ENCODE data around the gene THEM5. TPM values are rescaled to one million over a fixed set of nuclear protein-coding genes. Genes with fewer than 3 reads are reported as not detected.

The THEM5 gene
- polyA plus RNA-seq, 1 donor = 0.45 TPM

DNA sequence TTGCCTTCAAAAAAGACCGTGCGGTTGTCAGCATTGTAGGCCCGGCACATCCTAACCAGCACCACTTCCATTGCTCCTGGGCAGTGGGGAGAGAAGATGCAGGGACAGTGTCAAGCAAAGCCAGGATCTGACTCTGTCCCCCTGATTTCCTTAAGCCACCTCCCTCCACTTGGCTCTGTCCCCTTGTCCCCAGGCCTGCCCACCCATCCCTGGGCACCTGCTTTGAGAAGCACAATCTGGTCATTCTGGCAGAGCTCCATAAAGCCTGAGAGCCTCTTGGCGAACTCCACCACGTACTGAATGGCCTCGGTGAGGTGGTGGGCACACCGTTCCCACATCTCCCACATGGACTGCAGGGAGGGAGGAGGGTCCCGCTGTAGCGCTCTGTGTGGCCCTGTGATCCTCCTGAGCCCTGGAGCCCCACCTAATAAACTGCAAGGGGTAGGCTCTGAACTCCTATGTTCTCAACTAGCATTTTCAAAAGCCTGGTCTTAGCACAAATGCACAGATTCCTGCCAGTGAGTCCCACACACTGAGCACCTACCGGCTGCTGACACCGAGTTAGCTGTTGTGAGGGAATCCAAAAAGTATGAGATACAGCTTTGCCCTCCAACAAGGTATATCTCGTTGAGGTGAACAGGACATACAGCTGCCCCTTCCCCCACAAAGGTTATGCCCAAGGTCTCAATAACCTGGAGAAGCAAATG lies 40.1 kb downstream of the THEM5 start:
- H3K36me3 ChIP-seq (ENCODE audit: control insufficient read depth, insufficient read depth, low read length) = no peaks in the 10 kb centered on the region
- no peak for DNase-seq
- H3K9me3 ChIP-seq (ENCODE audit: control insufficient read depth, low read depth, low read length) = no peaks in the 10 kb centered on the region
- H3K4me1 ChIP-seq (ENCODE audit: control insufficient read depth, insufficient read depth, low read length) = peaks cover 8% of the 10 kb centered on the region
- H3K4me3 ChIP-seq (ENCODE audit: low read length) = no peak overlapping the region
- H3K27ac ChIP-seq (ENCODE audit: low read length) = no peak overlapping the region
- no CpG with 5 or more reads among the region's 12 CpGs for whole genome bisulfite sequencing (ENCODE audit: insufficient coverage, low lambda C conversion rate)
- H3K27me3 ChIP-seq (ENCODE audit: control insufficient read depth, insufficient read depth, low read length) = no peaks in the 10 kb centered on the region

DNA sequence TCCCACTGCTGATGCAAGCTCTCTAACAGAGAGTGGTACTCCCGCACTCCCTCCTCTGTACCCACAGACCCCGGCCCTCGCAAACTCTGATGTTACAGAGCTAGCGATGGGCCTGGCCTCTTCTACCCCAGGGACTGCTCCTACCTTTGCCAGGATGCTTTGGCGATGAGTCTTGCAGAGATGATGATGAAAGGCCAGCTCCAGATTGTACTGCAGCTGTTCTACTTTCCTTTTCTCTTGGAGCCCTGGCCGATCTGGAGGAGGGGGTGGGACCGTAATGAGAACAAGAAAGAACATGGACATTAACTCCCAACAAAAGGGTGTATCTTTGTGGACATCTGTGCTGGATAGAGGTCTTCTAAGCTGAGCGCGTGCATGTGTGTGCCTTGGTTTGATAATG lies 42.3 kb downstream of the THEM5 start:
- Histone ChIP-seq H3K9me3 (ENCODE audit: control insufficient read depth, low read depth, low read length) (no peaks in the 10 kb centered on the region), H3K4me1 (ENCODE audit: control insufficient read depth, insufficient read depth, low read length) (no peaks in the 10 kb centered on the region), H3K4me3 (ENCODE audit: low read length) (no peak overlapping the region), H3K27me3 (ENCODE audit: control insufficient read depth, insufficient read depth, low read length) (no peaks in the 10 kb centered on the region), H3K27ac (ENCODE audit: low read length) (no peak overlapping the region), H3K36me3 (ENCODE audit: control insufficient read depth, insufficient read depth, low read length) (no peaks in the 10 kb centered on the region)
- WGBS (ENCODE audit: insufficient coverage, low lambda C conversion rate) = no CpG with 5 or more reads among the region's 9 CpGs
- no peak for DNase-seq

DNA sequence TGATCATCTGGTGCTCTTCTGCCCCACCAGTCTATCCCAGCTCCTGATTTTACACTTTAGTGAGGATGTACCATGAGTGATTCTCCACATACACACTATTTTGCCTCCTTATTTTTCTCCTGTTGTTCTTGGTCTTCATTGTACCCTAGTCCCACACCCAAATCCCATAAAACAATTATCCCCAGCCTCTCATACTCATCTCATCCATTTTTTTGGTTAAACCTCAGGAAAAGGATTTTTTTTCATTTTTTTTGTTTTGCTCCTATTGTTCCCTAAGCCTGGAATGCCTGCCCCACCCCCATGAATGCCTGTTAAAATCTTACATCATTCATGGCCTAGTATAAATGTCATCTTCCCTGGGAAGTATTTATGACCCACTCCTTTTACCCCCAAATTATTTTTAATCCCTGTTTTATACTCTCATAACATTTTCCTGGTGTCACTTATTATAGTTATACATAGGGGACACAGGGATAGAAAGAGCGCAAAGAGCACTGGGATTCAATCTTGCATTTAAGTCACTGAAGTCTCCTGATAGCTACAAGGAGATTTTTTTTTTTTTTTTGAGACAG lies 43.4 kb downstream of the THEM5 start:
- WGBS (ENCODE audit: insufficient coverage, low lambda C conversion rate) = 100% methylated on average over 1 of the region's 1 CpG
- H3K27me3 ChIP-seq (ENCODE audit: control insufficient read depth, insufficient read depth, low read length) = peaks cover 6% of the 10 kb centered on the region
- H3K36me3 ChIP-seq (ENCODE audit: control insufficient read depth, insufficient read depth, low read length) = no peaks in the 10 kb centered on the region
- H3K27ac ChIP-seq (ENCODE audit: low read length) = no peak overlapping the region
- no peak overlapping the region for H3K4me3 ChIP-seq (ENCODE audit: low read length)
- H3K9me3 ChIP-seq (ENCODE audit: control insufficient read depth, low read depth, low read length) = no peaks in the 10 kb centered on the region
- no peaks in the 10 kb centered on the region for H3K4me1 ChIP-seq (ENCODE audit: control insufficient read depth, insufficient read depth, low read length)
- DNase-seq = no peak

DNA sequence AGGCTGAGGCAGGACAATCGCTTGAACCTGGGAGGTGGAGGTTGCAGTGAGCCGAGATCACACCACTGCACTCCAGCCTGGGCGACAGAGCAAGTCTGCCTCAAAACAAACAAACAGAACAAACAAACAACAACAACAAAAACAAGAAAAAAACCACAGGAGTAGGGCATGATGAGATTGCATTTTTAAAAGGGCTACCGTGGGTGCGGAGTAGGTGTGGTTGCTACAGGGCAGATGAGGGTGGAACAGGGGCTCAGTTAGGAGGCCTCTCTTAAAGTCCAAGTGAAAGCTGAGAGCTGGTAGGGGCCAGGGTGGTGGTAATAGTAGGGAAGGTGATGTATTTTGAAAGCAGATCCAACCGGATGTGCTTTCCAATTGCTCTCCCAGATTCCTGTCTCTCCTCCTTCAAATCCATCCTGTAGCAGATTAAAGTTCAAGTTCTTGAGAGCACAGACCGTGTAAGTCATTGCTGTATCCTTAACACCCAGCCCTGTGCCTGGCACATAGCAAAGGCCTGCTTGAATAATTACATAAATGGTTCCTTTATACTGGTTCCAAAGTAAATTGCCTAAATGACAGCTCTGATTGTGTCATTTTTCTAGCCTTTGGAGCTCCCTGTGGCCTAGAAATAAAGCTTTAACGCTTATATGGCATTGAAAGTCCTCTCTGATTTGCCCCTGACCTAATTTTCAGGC lies 44.1 kb downstream of the THEM5 start:
- no peak overlapping the region for H3K27ac ChIP-seq (ENCODE audit: low read length)
- WGBS (ENCODE audit: insufficient coverage, low lambda C conversion rate) = 60% methylated on average over 1 of the region's 8 CpGs
- H3K4me3 ChIP-seq (ENCODE audit: low read length) = no peak overlapping the region
- H3K4me1 ChIP-seq (ENCODE audit: control insufficient read depth, insufficient read depth, low read length) = no peaks in the 10 kb centered on the region
- H3K36me3 ChIP-seq (ENCODE audit: control insufficient read depth, insufficient read depth, low read length) = no peaks in the 10 kb centered on the region
- no peaks in the 10 kb centered on the region for H3K9me3 ChIP-seq (ENCODE audit: control insufficient read depth, low read depth, low read length)
- no peak for DNase-seq
- H3K27me3 ChIP-seq (ENCODE audit: control insufficient read depth, insufficient read depth, low read length) = peaks cover 13% of the 10 kb centered on the region

DNA sequence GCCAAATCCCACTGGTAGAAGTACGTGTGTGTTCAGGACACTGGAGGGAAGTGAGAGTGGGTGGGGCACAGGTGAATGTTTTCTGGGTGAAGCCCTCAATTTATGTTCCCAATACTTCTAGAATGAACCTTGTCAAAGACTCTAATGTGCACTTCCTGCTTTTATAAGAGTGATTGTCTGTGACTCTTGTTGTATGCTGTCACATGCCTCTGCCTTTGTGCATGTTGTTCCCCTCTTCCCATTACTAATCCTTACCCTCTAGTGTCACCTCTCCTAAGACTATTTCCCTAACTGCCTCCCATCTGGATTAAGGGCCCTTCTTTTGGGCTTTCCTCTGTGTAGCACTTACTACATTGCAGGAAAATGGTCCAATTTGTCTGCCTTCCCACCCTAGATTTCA lies 45.7 kb downstream of the THEM5 start:
- no peaks in the 10 kb centered on the region for H3K9me3 ChIP-seq (ENCODE audit: control insufficient read depth, low read depth, low read length)
- no CpG with 5 or more reads among the region's 1 CpG for WGBS (ENCODE audit: insufficient coverage, low lambda C conversion rate)
- H3K27ac ChIP-seq (ENCODE audit: low read length) = no peak overlapping the region
- DNase-seq = no peak
- H3K36me3 ChIP-seq (ENCODE audit: control insufficient read depth, insufficient read depth, low read length) = no peaks in the 10 kb centered on the region
- peaks cover 24% of the 10 kb centered on the region for H3K27me3 ChIP-seq (ENCODE audit: control insufficient read depth, insufficient read depth, low read length)
- no peaks in the 10 kb centered on the region for H3K4me1 ChIP-seq (ENCODE audit: control insufficient read depth, insufficient read depth, low read length)
- no peak overlapping the region for H3K4me3 ChIP-seq (ENCODE audit: low read length)

DNA sequence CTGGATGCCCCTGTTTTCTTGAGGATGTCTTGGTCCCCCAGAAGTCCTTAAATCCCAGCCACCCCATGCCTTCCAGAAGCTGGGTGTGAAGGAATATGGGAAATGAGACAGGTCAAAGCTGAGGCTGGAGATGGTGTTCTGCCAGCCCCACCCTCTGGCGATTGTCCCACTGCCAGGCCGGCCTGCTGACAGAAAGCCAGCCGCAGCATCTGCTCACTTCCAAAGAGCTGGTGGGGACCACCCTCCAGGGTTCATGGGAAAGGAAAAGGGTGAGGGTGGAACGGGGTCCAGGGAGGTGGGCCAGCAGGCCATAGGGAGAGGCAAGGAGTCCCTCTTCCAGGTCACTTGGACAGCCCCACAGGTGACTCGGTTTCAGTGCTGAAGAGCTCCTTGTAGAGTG lies 46.4 kb downstream of the THEM5 start:
- H3K4me3 ChIP-seq (ENCODE audit: low read length) = no peak overlapping the region
- H3K27me3 ChIP-seq (ENCODE audit: control insufficient read depth, insufficient read depth, low read length) = peaks cover 29% of the 10 kb centered on the region
- WGBS (ENCODE audit: insufficient coverage, low lambda C conversion rate) = no CpG with 5 or more reads among the region's 5 CpGs
- no peaks in the 10 kb centered on the region for H3K9me3 ChIP-seq (ENCODE audit: control insufficient read depth, low read depth, low read length)
- no peak overlapping the region for H3K27ac ChIP-seq (ENCODE audit: low read length)
- no peak for DNase-seq
- H3K36me3 ChIP-seq (ENCODE audit: control insufficient read depth, insufficient read depth, low read length) = no peaks in the 10 kb centered on the region
- no peaks in the 10 kb centered on the region for H3K4me1 ChIP-seq (ENCODE audit: control insufficient read depth, insufficient read depth, low read length)

DNA sequence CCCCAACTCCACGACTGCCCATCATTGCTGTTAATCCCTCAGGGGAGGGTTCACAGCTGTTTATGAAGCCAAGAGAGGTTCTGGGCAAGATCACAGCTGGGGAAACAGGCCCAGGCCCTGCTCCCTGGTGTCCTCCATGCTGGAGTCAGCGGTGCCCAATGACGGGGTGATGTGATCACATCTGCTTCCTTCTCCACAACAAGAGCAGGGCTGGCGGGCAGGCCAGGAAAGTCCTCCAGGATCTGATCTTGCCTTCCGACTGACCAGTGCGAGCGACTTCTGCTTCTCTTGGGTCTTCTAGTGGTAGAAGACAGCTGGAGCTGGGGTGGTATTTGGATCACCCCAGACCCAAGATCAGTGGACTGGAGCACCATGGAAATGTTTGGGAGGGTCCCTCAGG lies 47.3 kb downstream of the THEM5 start:
- no peaks in the 10 kb centered on the region for H3K4me1 ChIP-seq (ENCODE audit: control insufficient read depth, insufficient read depth, low read length)
- H3K9me3 ChIP-seq (ENCODE audit: control insufficient read depth, low read depth, low read length) = no peaks in the 10 kb centered on the region
- WGBS (ENCODE audit: insufficient coverage, low lambda C conversion rate) = no CpG with 5 or more reads among the region's 7 CpGs
- no peaks in the 10 kb centered on the region for H3K36me3 ChIP-seq (ENCODE audit: control insufficient read depth, insufficient read depth, low read length)
- DNase-seq = no peak
- H3K4me3 ChIP-seq (ENCODE audit: low read length) = no peak overlapping the region
- H3K27me3 ChIP-seq (ENCODE audit: control insufficient read depth, insufficient read depth, low read length) = peaks cover 29% of the 10 kb centered on the region
- H3K27ac ChIP-seq (ENCODE audit: low read length) = no peak overlapping the region

DNA sequence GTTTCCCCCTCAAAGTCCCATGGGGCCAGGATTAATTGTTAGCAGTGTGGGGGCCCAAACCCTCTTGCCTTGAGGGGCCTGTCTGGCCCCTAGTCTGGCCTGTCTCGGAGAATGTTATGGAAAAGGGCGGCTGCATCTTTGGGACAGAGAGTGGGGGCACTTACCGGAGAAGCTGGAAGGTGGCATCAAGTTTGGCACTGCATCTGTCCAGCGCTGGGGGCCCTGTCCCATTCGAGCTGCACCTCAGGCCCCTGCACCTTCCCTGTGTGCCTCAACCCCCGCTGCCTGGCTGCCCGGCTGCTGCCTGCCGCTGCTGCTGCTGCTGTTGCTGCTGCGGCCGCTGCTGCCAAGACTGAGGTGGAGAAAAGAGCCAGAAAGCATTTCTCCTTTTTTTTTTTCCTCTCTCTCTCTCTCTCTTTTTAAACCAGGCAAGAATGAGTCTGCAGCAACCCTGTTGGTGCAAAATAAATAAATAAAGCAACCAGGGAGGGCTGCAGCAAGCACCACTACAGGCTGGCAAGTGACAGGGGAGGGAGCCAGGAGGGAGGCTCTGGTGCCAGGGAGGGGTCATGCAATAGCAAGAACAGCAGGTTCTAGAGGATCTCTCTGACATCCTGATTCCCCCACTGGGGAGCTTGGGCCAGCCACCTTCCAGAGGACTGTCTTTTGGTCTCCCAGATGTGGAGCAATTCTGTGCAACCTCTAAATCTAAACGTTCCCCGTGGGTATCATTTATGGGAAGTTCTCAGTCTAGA lies 48.3 kb downstream of the THEM5 start, which contains the start of gene LINGO4:
TSS of gene LINGO4 (minus strand) at position 354 of the 755 bp plus-strand sequence. CDS start 2,715 bp downstream, outside the sequence.
- Histone ChIP-seq H3K4me1 (ENCODE audit: control insufficient read depth, insufficient read depth, low read length) (no peaks in the 10 kb centered on the region), H3K9me3 (ENCODE audit: control insufficient read depth, low read depth, low read length) (no peaks in the 10 kb centered on the region), H3K4me3 (ENCODE audit: low read length) (no peak within 1 kb of the TSS), H3K36me3 (ENCODE audit: control insufficient read depth, insufficient read depth, low read length) (no peaks in the 10 kb centered on the region), H3K27me3 (ENCODE audit: control insufficient read depth, insufficient read depth, low read length) (peaks cover 33% of the 10 kb centered on the region), H3K27ac (ENCODE audit: low read length) (no peak within 1 kb of the TSS)
- no peak for DNase-seq
- no CpG with 5 or more reads among the region's 12 CpGs for WGBS (ENCODE audit: insufficient coverage, low lambda C conversion rate)

DNA sequence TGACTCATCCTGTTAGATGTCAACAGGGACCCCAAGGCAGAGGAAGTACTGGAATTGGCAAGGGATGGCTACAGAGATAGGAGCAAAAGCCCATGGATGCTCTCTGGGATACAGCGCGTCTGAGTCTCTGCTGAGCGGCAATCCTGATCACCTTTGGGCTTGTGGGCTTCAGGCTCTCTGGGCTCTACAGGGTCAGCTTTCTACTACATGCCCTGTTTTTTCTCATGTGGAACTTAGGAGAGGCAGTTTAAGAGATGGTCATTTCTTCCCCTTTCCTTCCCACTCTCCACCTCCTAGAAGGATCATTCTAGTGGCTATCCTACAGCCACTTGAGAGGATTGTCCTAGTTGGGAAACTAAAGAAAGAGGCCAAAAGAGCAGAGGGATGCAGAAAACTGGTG lies 49.6 kb downstream of the THEM5 start:
- H3K27me3 ChIP-seq (ENCODE audit: control insufficient read depth, insufficient read depth, low read length) = peaks cover 44% of the 10 kb centered on the region

DNA sequence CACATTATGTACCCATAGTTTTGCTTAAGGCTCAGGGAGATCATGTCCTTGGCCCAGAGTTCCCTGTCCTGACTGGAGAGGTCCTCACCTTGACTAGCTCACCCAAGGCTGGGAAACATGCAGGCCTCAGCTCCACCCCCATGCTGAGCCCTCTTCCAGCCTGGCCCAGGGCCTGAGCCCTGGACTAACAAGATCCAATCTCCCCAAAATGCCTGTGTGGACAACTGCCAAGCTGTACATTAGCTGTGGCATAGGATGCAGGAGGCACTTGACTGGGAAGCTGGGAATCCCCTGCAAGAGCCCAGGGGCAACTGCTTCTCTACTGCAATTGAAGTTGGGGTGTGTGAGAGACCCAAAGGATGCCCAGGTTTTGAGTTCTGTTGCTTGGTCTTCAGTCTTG lies 50.3 kb downstream of the THEM5 start:
- no peaks in the 10 kb centered on the region for H3K36me3 ChIP-seq (ENCODE audit: control insufficient read depth, insufficient read depth, low read length)
- H3K4me3 ChIP-seq (ENCODE audit: low read length) = no peak overlapping the region
- H3K27me3 ChIP-seq (ENCODE audit: control insufficient read depth, insufficient read depth, low read length) = peaks cover 47% of the 10 kb centered on the region
- H3K9me3 ChIP-seq (ENCODE audit: control insufficient read depth, low read depth, low read length) = no peaks in the 10 kb centered on the region
- H3K4me1 ChIP-seq (ENCODE audit: control insufficient read depth, insufficient read depth, low read length) = no peaks in the 10 kb centered on the region
- DNase-seq = no peak
- H3K27ac ChIP-seq (ENCODE audit: low read length) = no peak overlapping the region

More for the DNA sequence above, 49.6 kb downstream of the THEM5 start:
- no peak for DNase-seq
- H3K27ac ChIP-seq (ENCODE audit: low read length) = no peak overlapping the region
- WGBS (ENCODE audit: insufficient coverage, low lambda C conversion rate) = no CpG with 5 or more reads among the region's 3 CpGs
- no peaks in the 10 kb centered on the region for H3K36me3 ChIP-seq (ENCODE audit: control insufficient read depth, insufficient read depth, low read length)
- no peak overlapping the region for H3K4me3 ChIP-seq (ENCODE audit: low read length)
- H3K9me3 ChIP-seq (ENCODE audit: control insufficient read depth, low read depth, low read length) = no peaks in the 10 kb centered on the region
- no peaks in the 10 kb centered on the region for H3K4me1 ChIP-seq (ENCODE audit: control insufficient read depth, insufficient read depth, low read length)

Data from large intestine (tissue), 3 donors.